Middle frontal gyrus (tissue), 1 donor: ENCODE results near the gene EXOSC2.

Experiments
- DNase-seq: peaks from one replicate; pipeline ENCODE4 v3.0.0-alpha.2; 2015; ENCODE audit warnings: low spot score; ENCODE audit errors: extremely low spot score

The EXOSC2 gene

DNA sequence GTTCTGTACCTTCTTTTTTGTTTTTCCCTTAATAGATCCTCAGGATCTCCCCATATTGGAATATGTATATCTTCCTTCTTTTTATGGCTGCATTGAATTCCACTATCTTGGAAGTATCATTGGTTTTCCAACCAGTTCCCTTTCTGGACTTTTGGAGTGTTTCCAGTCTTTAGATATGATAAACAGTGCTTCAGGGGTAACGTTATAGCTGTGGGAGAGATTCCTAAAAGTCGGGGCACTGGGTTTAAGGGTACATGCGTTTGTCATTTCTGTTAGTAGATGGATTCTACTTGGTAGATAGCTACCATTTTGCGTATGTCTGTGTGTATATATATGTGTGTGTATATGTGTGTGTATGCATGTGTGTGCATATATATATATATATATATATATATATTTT is 42.0 kb downstream of the EXOSC2 start:
- no peak for DNase-seq

DNA sequence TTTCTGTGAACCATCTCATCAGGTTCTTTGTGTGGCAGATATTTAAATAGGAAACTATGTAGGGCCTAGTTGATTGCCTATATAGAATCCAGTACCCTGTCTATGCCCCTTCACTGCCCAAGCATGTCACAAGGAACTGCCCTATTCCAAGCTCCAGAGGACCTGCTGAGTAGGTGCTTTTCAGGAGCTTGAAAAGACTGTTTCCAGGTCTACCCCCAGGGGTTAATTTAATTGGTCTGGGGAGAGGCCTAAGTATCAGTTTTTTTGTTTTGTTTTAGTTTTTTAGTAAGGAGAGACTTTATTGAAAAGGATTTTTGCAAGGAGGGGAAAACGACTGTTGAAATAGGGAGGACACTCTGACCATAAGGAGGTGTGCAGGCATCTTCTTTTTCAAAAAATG is 43.3 kb downstream of the EXOSC2 start:
- DNase-seq: no peak

DNA sequence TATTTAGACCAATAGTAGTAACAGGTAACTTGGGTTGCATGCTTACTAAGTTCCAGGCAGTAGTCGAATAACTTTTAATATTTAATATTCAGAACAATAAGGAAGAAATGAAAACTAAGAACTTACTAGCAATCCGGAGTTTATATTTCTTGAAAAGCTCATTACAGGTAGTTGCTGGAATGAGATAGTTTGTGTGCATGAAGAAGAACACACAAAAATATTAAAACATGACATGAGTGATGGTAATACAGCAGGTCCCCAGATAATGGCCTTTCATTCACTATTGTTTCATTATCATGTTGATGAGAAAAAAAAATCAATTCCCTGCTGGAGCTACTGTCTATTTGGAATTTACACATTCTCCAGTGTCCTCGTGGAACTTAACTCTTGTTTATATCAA is 44.7 kb downstream of the EXOSC2 start:
- no peak for DNase-seq

GRCh38 chr9:130739081-130739480 is 45.5 kb downstream of the EXOSC2 start:
- DNase-seq: no peak

GRCh38 chr9:130740218-130741023 is 46.8 kb downstream of the EXOSC2 start:
- no peak for DNase-seq

DNA sequence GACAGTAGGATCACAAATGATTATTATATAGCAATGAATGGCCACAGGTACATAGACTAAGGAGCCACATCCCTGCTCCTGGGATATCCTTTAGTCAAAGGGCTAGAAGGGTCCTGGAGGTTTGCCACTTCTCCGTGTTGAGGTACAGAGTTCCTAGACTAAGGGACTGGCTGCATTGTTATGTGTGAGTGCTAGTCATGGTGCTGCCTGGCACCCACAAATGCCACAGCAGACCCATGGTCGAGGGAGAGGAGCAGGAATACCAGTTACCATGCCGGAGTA is 47.4 kb downstream of the EXOSC2 start:
- no peak for DNase-seq

GRCh38 chr9:130741831-130742449 is 48.4 kb downstream of the EXOSC2 start:
- no peak for DNase-seq

DNA sequence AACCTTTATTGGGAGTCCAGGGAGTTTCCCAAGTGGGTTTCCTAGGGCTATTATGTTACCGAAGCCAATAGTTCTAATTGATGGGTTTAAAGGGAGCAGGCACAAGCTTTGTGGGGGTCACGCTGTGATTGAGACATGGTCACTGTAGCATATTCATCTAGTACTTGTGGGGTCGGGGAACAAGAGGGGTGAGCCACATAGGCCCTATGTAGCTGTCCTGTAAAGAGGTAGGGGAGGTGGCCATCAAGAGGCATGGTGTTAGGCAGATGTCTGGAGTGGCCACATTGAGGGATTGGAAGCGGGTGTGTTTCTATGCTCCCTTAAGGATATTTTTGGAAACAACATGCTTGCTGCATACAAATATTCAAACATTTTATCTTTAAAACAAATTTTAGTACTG is 50.1 kb downstream of the EXOSC2 start:
- no peak for DNase-seq

DNA sequence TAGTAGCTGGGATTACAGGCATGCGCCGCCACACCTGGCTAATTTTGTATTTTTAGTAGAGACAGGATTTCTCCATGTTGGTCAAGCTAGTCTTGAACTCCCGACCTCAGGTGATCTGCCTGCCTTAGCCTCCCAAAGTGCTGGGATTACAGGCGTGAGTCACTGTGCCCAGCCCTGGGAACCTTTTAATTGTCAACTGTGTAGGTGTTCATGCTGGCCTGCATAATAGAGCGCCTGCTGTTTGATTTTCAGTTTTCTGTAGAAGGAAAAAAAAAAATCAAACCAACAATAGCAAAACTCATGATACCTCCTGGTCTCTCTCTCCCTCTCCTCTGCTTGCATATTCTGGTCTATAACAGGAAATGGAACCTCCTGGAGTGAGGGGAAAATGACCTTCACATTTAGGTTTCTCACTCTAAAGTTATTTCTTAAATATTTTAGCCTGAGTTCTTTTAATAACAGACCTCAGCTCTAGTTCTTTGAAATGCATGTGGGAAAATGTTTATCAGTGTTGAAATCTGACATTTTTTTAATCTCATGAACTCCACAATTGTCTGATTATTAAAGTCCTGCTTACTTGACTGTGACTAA is 51.7 kb downstream of the EXOSC2 start:
- no peak for DNase-seq

DNA sequence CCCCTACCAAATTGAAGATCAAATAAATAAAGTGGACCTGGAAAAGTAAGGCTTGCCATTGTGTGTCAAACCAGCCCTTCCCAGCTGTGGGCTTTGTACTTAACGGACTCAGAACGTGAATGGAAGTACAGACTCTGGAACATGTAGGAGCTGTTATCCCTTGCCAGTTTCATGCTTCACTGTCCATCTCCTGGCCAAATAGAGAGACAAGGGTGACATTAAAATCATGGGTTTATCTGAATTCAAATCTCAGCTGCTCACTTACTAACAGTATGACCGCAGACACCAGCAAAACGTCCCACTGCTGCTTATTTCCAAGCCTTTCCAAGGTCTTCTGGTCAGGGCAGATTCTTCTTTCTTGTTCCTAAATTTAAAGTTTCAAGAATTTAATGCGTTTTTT is 52.2 kb downstream of the EXOSC2 start:
- DNase-seq: no peak

- DNase-seq: no peak
These were observed 53.0 kb downstream of the EXOSC2 start for GRCh38 chr9:130746434-130747212.

DNA sequence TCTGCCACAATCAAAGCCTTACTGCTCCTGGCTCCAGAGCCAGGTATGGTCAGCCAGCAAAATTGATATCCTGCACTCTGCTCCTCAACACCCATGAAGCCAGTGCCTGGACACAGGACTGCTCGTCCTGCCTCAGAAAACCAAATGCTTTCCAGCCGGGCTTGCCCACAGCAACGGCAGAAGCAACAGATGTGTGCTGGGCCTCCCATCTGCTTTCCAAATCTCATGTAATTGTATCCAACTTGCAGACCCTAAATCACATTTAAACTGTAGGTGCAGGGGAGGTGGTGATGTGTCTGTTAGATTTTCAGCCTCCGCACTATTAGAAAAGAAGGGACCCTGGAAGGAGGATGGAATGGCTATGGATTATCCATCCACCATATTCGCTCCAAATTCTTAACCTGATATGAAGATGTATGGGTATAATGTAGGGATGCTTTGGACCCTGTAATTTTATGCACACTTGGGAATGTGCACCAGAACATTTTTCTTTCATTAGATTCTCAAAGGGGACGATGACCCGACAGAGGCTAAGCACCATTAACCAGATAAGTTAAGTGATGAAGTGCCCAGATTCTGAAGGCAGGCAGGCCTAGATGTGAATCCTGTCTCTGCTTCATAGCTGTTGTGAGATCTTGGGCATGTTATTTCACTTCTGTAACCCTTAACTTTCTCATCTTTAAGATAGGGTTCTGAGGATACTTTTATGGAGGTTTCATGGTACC is 58.2 kb downstream of the EXOSC2 start:
- DNase-seq: no peak
